ENCODE data around the gene JMJD1C.

Gene JMJD1C

GRCh38 chr10:63465293-63466143, at the start of gene JMJD1C:
Gene JMJD1C (minus strand): TSS chr10:63465977. CDS start chr10:63465662, 315 bp downstream.
- TF ChIP-seq EZH2phosphoT487 (IDR thresholded peaks at IDR 0.05; ENCODE audit: borderline replicate concordance) (no peak), CTCF (conservative IDR thresholded peaks at IDR 0.05; ENCODE audit: low read length) (no peak)
- Histone ChIP-seq H3K4me1 (ENCODE audit: insufficient read depth, low read length, poor library complexity, severe bottlenecking) (peaks cover 27% of the 10 kb centered on the region), H3K4me3 (ENCODE audit: low read length, poor library complexity, severe bottlenecking) (peak within 1 kb of the TSS; percentile 97), H3K36me3 (ENCODE audit: insufficient read depth, low read length) (no peaks in the 10 kb centered on the region), H3K79me2 (ENCODE audit: insufficient read depth, low read length) (peaks cover 93% of the 10 kb centered on the region), H3K9me3 (ENCODE audit: insufficient read depth, low read depth, low read length) (no peaks in the 10 kb centered on the region), H3K9ac (ENCODE audit: low read depth, low read length, poor library complexity, severe bottlenecking) (peak within 1 kb of the TSS; percentile 86), H2AFZ (ENCODE audit: low read length) (peak within 1 kb of the TSS; percentile 96), H3K9me2 (replicated peaks; ENCODE audit: low read depth, low read length) (no peaks in the 10 kb centered on the region), H3K27me3 (ENCODE audit: insufficient read depth, low read length, poor library complexity, severe bottlenecking) (no peaks in the 10 kb centered on the region), H3K4me2 (ENCODE audit: low read depth, low read length, poor library complexity, severe bottlenecking) (peak within 1 kb of the TSS; percentile 72), H4K20me1 (ENCODE audit: insufficient read depth, low read length, poor library complexity, severe bottlenecking) (peaks cover 44% of the 10 kb centered on the region), H3F3A (ENCODE audit: low read depth) (no peaks in the 10 kb centered on the region)

- no peaks in the 10 kb centered on the region for H3K27me3 ChIP-seq (ENCODE audit: insufficient read depth, low read length, poor library complexity, severe bottlenecking)
- H2AFZ ChIP-seq (ENCODE audit: low read length) = no peak overlapping the region
- peak overlapping the region; percentile 3 for H3K4me3 ChIP-seq (ENCODE audit: low read length, poor library complexity, severe bottlenecking)
- H3K4me1 ChIP-seq (ENCODE audit: insufficient read depth, low read length, poor library complexity, severe bottlenecking) = peaks cover 48% of the 10 kb centered on the region
- peak overlapping the region; percentile 83 for H3K4me2 ChIP-seq (ENCODE audit: low read depth, low read length, poor library complexity, severe bottlenecking)
- H3K9me2 ChIP-seq (replicated peaks; ENCODE audit: low read depth, low read length) = no peaks in the 10 kb centered on the region
- peaks cover 36% of the 10 kb centered on the region for H4K20me1 ChIP-seq (ENCODE audit: insufficient read depth, low read length, poor library complexity, severe bottlenecking)
- H3K9ac ChIP-seq (ENCODE audit: low read depth, low read length, poor library complexity, severe bottlenecking) = no peak overlapping the region
- peaks cover 96% of the 10 kb centered on the region for H3K79me2 ChIP-seq (ENCODE audit: insufficient read depth, low read length)
- no peaks in the 10 kb centered on the region for H3K36me3 ChIP-seq (ENCODE audit: insufficient read depth, low read length)
- H3K9me3 ChIP-seq (ENCODE audit: insufficient read depth, low read depth, low read length) = no peaks in the 10 kb centered on the region
- no peak for TF ChIP-seq EZH2phosphoT487 (IDR thresholded peaks at IDR 0.05; ENCODE audit: borderline replicate concordance)
- no peak for TF ChIP-seq CTCF (conservative IDR thresholded peaks at IDR 0.05; ENCODE audit: low read length)
- H3F3A ChIP-seq (ENCODE audit: low read depth) = no peaks in the 10 kb centered on the region
Measured at GRCh38 chr10:63515002-63515763, 49.4 kb upstream of the JMJD1C start.

GRCh38 chr10:63506554-63506953, 40.8 kb upstream of the JMJD1C start:
- Histone ChIP-seq H3K4me3 (ENCODE audit: low read length, poor library complexity, severe bottlenecking) (no peak overlapping the region), H3K4me2 (ENCODE audit: low read depth, low read length, poor library complexity, severe bottlenecking) (no peak overlapping the region), H3K9ac (ENCODE audit: low read depth, low read length, poor library complexity, severe bottlenecking) (no peak overlapping the region), H3K4me1 (ENCODE audit: insufficient read depth, low read length, poor library complexity, severe bottlenecking) (peaks cover 9% of the 10 kb centered on the region), H2AFZ (ENCODE audit: low read length) (no peak overlapping the region), H3K9me3 (ENCODE audit: insufficient read depth, low read depth, low read length) (no peaks in the 10 kb centered on the region), H4K20me1 (ENCODE audit: insufficient read depth, low read length, poor library complexity, severe bottlenecking) (peaks cover 12% of the 10 kb centered on the region), H3K9me2 (replicated peaks; ENCODE audit: low read depth, low read length) (no peaks in the 10 kb centered on the region), H3K27me3 (ENCODE audit: insufficient read depth, low read length, poor library complexity, severe bottlenecking) (no peaks in the 10 kb centered on the region), H3K36me3 (ENCODE audit: insufficient read depth, low read length) (no peaks in the 10 kb centered on the region), H3K79me2 (ENCODE audit: insufficient read depth, low read length) (peaks cover 55% of the 10 kb centered on the region), H3F3A (ENCODE audit: low read depth) (no peaks in the 10 kb centered on the region)
- TF ChIP-seq CTCF (conservative IDR thresholded peaks at IDR 0.05; ENCODE audit: low read length) = no peak
- TF ChIP-seq EZH2phosphoT487 (IDR thresholded peaks at IDR 0.05; ENCODE audit: borderline replicate concordance) = no peak

All from Loucy (cell line).